ENCODE data around the gene TOGARAM2.

The TOGARAM2 gene

GRCh38 chr2:28949617-28950305 is 31.3 kb upstream of the TOGARAM2 start:
- H3K4me3 ChIP-seq (ENCODE audit: low read depth, low read length), result no peak overlapping the region
- TF ChIP-seq CTCF (IDR thresholded peaks at IDR 0.05; ENCODE audit: insufficient read depth, low read length, missing control alignments), result no peak
- POLR2A ChIA-PET, result no interaction called here
- no peak for DNase-seq (ENCODE audit: low read depth, low spot score)
- CTCF ChIA-PET, result interaction anchor here (1.5 kb wide), 1 partner anchor 9 kb away, joined by 4 read pairs; no protein-coding TSS in a partner anchor

GRCh38 chr2:28950941-28951630 is 30.0 kb upstream of the TOGARAM2 start:
- no peak for DNase-seq (ENCODE audit: low read depth, low spot score)
- no peak overlapping the region for H3K4me3 ChIP-seq (ENCODE audit: low read depth, low read length)
- TF ChIP-seq CTCF (IDR thresholded peaks at IDR 0.05; ENCODE audit: insufficient read depth, low read length, missing control alignments), result no peak
- ChIA-PET POLR2A (no interaction called here), CTCF (interaction anchor here (1.1 to 1.5 kb wide), 2 partner anchors 8 to 199 kb away, joined by 3 to 4 read pairs; no protein-coding TSS in a partner anchor)

- H3K4me3 ChIP-seq (ENCODE audit: low read depth, low read length), result no peak overlapping the region
- ChIA-PET POLR2A (no interaction called here), CTCF (no interaction called here)
- DNase-seq (ENCODE audit: low read depth, low spot score), result no peak
- TF ChIP-seq CTCF (IDR thresholded peaks at IDR 0.05; ENCODE audit: insufficient read depth, low read length, missing control alignments), result no peak
Measured at GRCh38 chr2:28951910-28952835, 28.9 kb upstream of the TOGARAM2 start.

- TF ChIP-seq CTCF (IDR thresholded peaks at IDR 0.05; ENCODE audit: insufficient read depth, low read length, missing control alignments), result no peak
- POLR2A ChIA-PET, result no interaction called here
- no peak for DNase-seq (ENCODE audit: low read depth, low spot score)
- no peak overlapping the region for H3K4me3 ChIP-seq (ENCODE audit: low read depth, low read length)
- CTCF ChIA-PET, result no interaction called here
Measured at GRCh38 chr2:28952836-28953211, 28.3 kb upstream of the TOGARAM2 start.

- DNase-seq (ENCODE audit: low read depth, low spot score), result no peak
- no peak overlapping the region for H3K4me3 ChIP-seq (ENCODE audit: low read depth, low read length)
- POLR2A ChIA-PET, result no interaction called here
- TF ChIP-seq CTCF (IDR thresholded peaks at IDR 0.05; ENCODE audit: insufficient read depth, low read length, missing control alignments), result no peak
- CTCF ChIA-PET, result interaction anchor here (0.6 to 2.0 kb wide), 14 partner anchors 10 to 1127 kb away, joined by 3 to 9 read pairs (median 4); no protein-coding TSS in a partner anchor
Measured at GRCh38 chr2:28955467-28955866, 25.6 kb upstream of the TOGARAM2 start.
